Small intestine (tissue), 7 donors: ENCODE measurements around the gene DYRK3. TPM values are rescaled to one million over a fixed set of nuclear protein-coding genes. Genes with fewer than 3 reads are reported as not detected.
A peak's percentile ranks its signal among the peaks of the same experiment; 100 is the strongest.
"Not testable (repeated sequence)": the region's sequence is repeated elsewhere in the genome, so short reads cannot be mapped to it uniquely, and the experiment has no call there.

Experiments used
- DNase-seq, 2 donors: peaks; one replicate each; pipeline versions ENCODE4 v3.0.0 to v3.0.0-alpha.2; 2013
- FAIRE-seq: peaks from 2 replicates; lab custom pipeline; 2012; peaks lifted over from hg19 to GRCh38; lab: Jason Lieb, UNC
- H3K27ac ChIP-seq, 3 donors: one replicate each; pipeline ENCODE4 v1.5.1; 2013; ENCODE audit warnings: low read length in 2 of 3, mild to moderate bottlenecking in 2 of 3, control low read depth in 1 of 3, inconsistent platforms in 1 of 3, low read depth in 1 of 3, moderate library complexity in 1 of 3
- H3K27me3 ChIP-seq, 3 donors: one replicate each; pipeline ENCODE4 v1.6.1; 2013; ENCODE audit warnings: low read length in 3 of 3, inconsistent platforms in 1 of 3; ENCODE audit not compliant: control insufficient read depth in 3 of 3, insufficient read depth in 3 of 3
- H3K36me3 ChIP-seq, 3 donors: one replicate each; pipeline ENCODE4 v1.6.1; 2013; ENCODE audit warnings: low read length in 3 of 3, inconsistent platforms in 1 of 3, low read depth in 1 of 3, mild to moderate bottlenecking in 1 of 3, moderate library complexity in 1 of 3; ENCODE audit not compliant: control insufficient read depth in 3 of 3, insufficient read depth in 2 of 3
- H3K4me1 ChIP-seq, 3 donors: one replicate each; pipeline ENCODE4 v1.6.1; 2013; ENCODE audit warnings: low read length in 2 of 3, inconsistent platforms in 1 of 3, low read depth in 1 of 3, mild to moderate bottlenecking in 1 of 3, moderate library complexity in 1 of 3; ENCODE audit not compliant: control insufficient read depth in 3 of 3, insufficient read depth in 2 of 3
- H3K4me3 ChIP-seq, 3 donors: one replicate each; pipeline ENCODE4 v1.5.1; 2013; ENCODE audit warnings: low read length in 3 of 3, control low read depth in 1 of 3, inconsistent platforms in 1 of 3, low read depth in 1 of 3, mild to moderate bottlenecking in 1 of 3, moderate library complexity in 1 of 3
- H3K9me3 ChIP-seq, 2 donors: one replicate each; pipeline ENCODE4 v1.6.1; 2013; ENCODE audit warnings: low read depth in 1 of 2, low read length in 1 of 2; ENCODE audit not compliant: control insufficient read depth in 2 of 2, insufficient read depth in 1 of 2
- WGBS, 3 donors: extraction: QIAGEN DNeasy Blood & Tissue Kit; methylation state at CpG; one replicate each; pipeline ENCODE4 v1.1.7; 2013; 5-methylcytosine and 5-hydroxymethylcytosine counted together
- polyA plus RNA-seq, 4 donors: library from polyadenylated mRNA; stranded (reverse) in 3 of 4; unstranded in 1 of 4; fragments of 200-250 nt in 3 of 4; fragments of 120-200 nt in 1 of 4; gene quantifications; one replicate each; pipeline versions ENCODE4 v1.2.1 to v1.2.3, GENCODE V29; 2013
- donor health status: healthy with polysubstance abuse.
- donor health status: control.
- donor health status: control.
- donor health status: Bipolar disorder and iron deficiency.
- donor health status: healthy.

DYRK3 gene
- polyA plus RNA-seq, 4 donors = 0.45 to 1.7 (median 1.1) TPM

GRCh38 chr1:206635978-206636345, 626 bp downstream of the DYRK3 start:
- H3K9me3 ChIP-seq = no peaks in the 10 kb centered on the region
- peaks cover 0 to 15% (median 0%) of the 10 kb centered on the region in 3 donors for H3K4me1 ChIP-seq
- peak overlapping the region in 1 of 3 donors; percentile 90 for H3K27ac ChIP-seq
- peak overlapping the region; percentile 61 to 80 (median 69) for H3K4me3 ChIP-seq
- no peaks in the 10 kb centered on the region for H3K36me3 ChIP-seq
- H3K27me3 ChIP-seq = peaks cover 0 to 7% (median 0%) of the 10 kb centered on the region in 3 donors
- FAIRE-seq (no peak), DNase-seq (no peak)
- WGBS, 3 donors = 4 to 9% (median 7%) methylated on average over 13 to 14 of the region's 14 CpGs

GRCh38 chr1:206636671-206637070, 1.3 kb downstream of the DYRK3 start:
- Histone ChIP-seq H3K9me3 (no peaks in the 10 kb centered on the region), H3K4me1 (peaks cover 0 to 15% (median 0%) of the 10 kb centered on the region in 3 donors), H3K27ac (no peak overlapping the region), H3K27me3 (peaks cover 0 to 7% (median 0%) of the 10 kb centered on the region in 3 donors), H3K36me3 (no peaks in the 10 kb centered on the region), H3K4me3 (no peak overlapping the region)
- 62 to 68% (median 68%) methylated on average over 4 of the region's 4 CpGs for WGBS, 3 donors
- no peak for FAIRE-seq
- DNase-seq = no peak

- Histone ChIP-seq H3K4me3 (no peak overlapping the region), H3K36me3 (no peaks in the 10 kb centered on the region), H3K9me3 (no peaks in the 10 kb centered on the region), H3K4me1 (peaks cover 0 to 15% (median 0%) of the 10 kb centered on the region in 3 donors), H3K27me3 (peaks cover 0 to 7% (median 0%) of the 10 kb centered on the region in 3 donors), H3K27ac (no peak overlapping the region)
- FAIRE-seq (no peak), DNase-seq (no peak)
Measured at GRCh38 chr1:206637605-206638004, 2.3 kb downstream of the DYRK3 start.

- H3K27me3 ChIP-seq, H3K9me3 ChIP-seq, H3K4me3 ChIP-seq, H3K27ac ChIP-seq, FAIRE-seq, DNase-seq, H3K36me3 ChIP-seq, H3K4me1 ChIP-seq: not testable (repeated sequence)
- WGBS, 3 donors = 76 to 90% (median 84%) methylated on average over 2 of the region's 2 CpGs
Measured at GRCh38 chr1:206642074-206642473, 6.7 kb downstream of the DYRK3 start.

- Histone ChIP-seq H3K27me3 (no peaks in the 10 kb centered on the region), H3K4me3 (no peak overlapping the region), H3K27ac (no peak overlapping the region), H3K9me3 (no peaks in the 10 kb centered on the region), H3K36me3 (peaks cover 0 to 4% (median 3%) of the 10 kb centered on the region in 3 donors), H3K4me1 (no peaks in the 10 kb centered on the region)
- WGBS, 3 donors = 88 to 95% (median 90%) methylated on average over 3 of the region's 3 CpGs
- no peak for FAIRE-seq
- DNase-seq = no peak
Measured at GRCh38 chr1:206643118-206643698, 7.9 kb downstream of the DYRK3 start.

- Histone ChIP-seq H3K4me1 (no peaks in the 10 kb centered on the region), H3K27ac (no peak overlapping the region), H3K4me3 (no peak overlapping the region), H3K27me3 (peaks cover 0 to 2% (median 0%) of the 10 kb centered on the region in 3 donors), H3K9me3 (no peaks in the 10 kb centered on the region), H3K36me3 (peaks cover 0 to 6% (median 6%) of the 10 kb centered on the region in 3 donors)
- DNase-seq = no peak
- 31 to 72% (median 50%) methylated on average over 1 of the region's 1 CpG for WGBS, 3 donors
- no peak for FAIRE-seq
Measured at GRCh38 chr1:206646504-206646903, 11.2 kb downstream of the DYRK3 start.

- peaks cover 0 to 2% (median 0%) of the 10 kb centered on the region in 3 donors for H3K27me3 ChIP-seq
- no peaks in the 10 kb centered on the region for H3K4me1 ChIP-seq
- FAIRE-seq (no peak), DNase-seq (no peak)
- no peak overlapping the region for H3K27ac ChIP-seq
- H3K4me3 ChIP-seq = no peak overlapping the region
- no peaks in the 10 kb centered on the region for H3K9me3 ChIP-seq
- peaks cover 0 to 6% (median 6%) of the 10 kb centered on the region in 3 donors for H3K36me3 ChIP-seq
Measured at GRCh38 chr1:206647224-206647623, 11.9 kb downstream of the DYRK3 start.

GRCh38 chr1:206649261-206649921, 14.1 kb downstream of the DYRK3 start:
- H3K4me1 ChIP-seq = no peaks in the 10 kb centered on the region
- H3K9me3 ChIP-seq = no peaks in the 10 kb centered on the region
- WGBS, 3 donors = 90 to 94% (median 91%) methylated on average over 5 of the region's 5 CpGs
- H3K36me3 ChIP-seq = peaks cover 0 to 6% (median 6%) of the 10 kb centered on the region in 3 donors
- no peak overlapping the region for H3K4me3 ChIP-seq
- DNase-seq (no peak), FAIRE-seq (no peak)
- no peak overlapping the region for H3K27ac ChIP-seq
- peaks cover 0 to 2% (median 0%) of the 10 kb centered on the region in 3 donors for H3K27me3 ChIP-seq
